CD4-positive, alpha-beta T cell treated with Interleukin-15 for 1 hour (primary cell): ENCODE data around the gene EXOC6B.
"Not testable (repeated sequence)": the region's sequence is repeated elsewhere in the genome, so short reads cannot be mapped to it uniquely, and the experiment has no call there.

Experiments used
- DNase-seq: peaks from one replicate; pipeline ENCODE4 v3.0.0-alpha.2; 2020

EXOC6B gene

GRCh38 chr2:72674982-72675915 lies 150.6 kb downstream of the EXOC6B start:
- no peak for DNase-seq

DNA sequence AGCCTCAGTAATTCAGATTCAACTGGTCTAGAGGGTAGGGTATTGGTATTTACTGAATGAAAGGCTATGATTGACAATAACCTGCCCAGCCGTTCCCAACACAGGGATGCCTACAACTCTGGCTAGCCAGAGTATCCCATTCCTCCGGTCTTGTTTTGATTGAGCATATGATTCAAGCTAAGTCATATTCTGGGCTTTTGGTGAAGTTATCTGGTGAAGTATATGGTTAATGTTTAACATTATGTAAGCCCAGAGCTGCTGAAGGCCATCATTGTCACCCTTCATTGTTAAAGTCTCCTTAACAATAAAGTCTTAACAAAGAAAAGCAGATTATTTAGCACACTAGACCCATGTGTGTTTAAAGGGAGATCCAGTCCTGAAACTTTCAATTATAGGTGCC lies 152.6 kb downstream of the EXOC6B start:
- no peak for DNase-seq

GRCh38 chr2:72669121-72669520 lies 156.7 kb downstream of the EXOC6B start:
- no peak for DNase-seq

- no peak for DNase-seq
These were observed 157.2 kb downstream of the EXOC6B start for GRCh38 chr2:72668647-72669046.

GRCh38 chr2:72665448-72665847 lies 160.4 kb downstream of the EXOC6B start:
- no peak for DNase-seq

DNA sequence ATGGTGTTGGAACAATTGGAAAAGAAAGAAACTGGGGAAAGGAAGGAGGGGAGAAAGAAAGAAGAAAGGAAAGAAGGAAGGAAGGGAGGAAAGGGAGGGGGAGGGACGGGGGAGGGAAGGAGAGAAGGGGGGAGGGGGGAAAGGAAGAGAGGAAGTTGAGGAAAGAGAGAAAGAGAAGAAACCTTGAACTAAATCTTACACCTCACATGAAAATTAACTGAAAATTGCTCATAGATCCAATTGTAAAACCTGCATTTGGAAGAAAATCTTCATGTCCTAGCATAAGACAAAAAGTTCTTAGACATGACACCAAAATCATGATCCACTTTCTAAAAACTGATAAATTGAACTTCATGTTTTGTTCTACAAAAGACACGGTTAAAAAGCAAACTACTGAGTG lies 163.8 kb downstream of the EXOC6B start:
- no peak for DNase-seq

DNA sequence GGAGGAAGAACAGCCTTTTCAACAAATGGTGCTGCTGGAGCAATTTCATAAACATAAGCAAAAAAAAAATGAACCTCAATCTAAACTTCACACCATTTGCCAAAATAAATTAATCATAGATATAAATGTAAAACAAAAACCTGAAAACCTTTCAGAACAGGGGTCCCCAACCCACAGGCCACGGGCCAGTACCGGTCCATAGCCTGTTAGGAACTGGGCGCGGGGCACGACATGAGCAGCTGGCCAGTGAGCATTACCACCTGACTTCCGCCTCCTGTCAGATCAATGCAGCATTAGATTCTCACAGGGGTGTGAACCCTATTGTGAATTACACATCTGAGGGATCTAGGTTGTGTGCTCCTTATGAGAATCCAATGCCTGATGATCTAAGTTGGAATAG lies 176.0 kb downstream of the EXOC6B start:
- no peak for DNase-seq

GRCh38 chr2:72641221-72641620 lies 184.6 kb downstream of the EXOC6B start:
- DNase-seq: not testable (repeated sequence)

GRCh38 chr2:72638600-72639211 lies 187.1 kb downstream of the EXOC6B start:
- DNase-seq: no peak

DNA sequence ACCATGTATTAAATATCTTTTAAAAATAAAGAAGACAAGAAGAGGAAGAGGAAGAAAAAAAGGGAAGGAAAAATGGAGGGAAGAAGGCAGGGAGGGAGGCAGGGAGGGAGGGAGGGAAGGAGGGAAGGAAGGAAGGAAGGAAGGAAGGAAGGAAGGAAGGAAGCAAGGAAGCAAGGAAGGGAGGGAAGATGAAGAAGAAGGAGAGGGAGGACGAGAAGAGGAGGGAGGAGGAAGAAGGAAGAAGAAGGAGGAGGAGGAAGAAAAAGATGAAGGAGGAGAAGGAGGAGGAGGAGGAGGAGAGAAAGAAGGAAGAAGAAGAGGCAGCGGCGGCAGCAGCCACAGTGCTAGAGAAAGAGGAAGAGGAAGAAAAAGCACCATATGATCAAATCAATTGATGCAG lies 189.6 kb downstream of the EXOC6B start:
- no peak for DNase-seq

- DNase-seq: no peak
These were observed 195.1 kb downstream of the EXOC6B start for GRCh38 chr2:72630767-72631166.

- no peak for DNase-seq
These were observed 196.8 kb downstream of the EXOC6B start for GRCh38 chr2:72629062-72629461.

DNA sequence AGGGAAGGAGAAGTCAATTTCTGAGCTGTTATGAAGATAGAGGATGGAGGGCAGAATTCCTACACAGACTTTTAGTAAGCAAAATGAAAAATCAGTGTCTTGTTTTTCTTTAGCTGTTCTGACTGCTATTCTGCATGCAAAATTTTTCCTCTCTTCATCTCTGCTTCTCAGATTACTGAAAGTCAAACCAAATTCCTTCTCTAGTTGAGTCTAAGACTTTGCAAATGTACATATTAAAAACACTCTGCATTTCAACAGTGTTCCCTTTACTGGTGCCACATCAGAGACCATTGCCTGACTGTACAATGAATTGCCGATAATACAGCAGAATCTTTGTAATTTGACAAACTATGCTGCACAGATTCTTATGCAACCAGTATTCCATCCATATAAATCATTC lies 198.8 kb downstream of the EXOC6B start:
- DNase-seq: no peak

DNA sequence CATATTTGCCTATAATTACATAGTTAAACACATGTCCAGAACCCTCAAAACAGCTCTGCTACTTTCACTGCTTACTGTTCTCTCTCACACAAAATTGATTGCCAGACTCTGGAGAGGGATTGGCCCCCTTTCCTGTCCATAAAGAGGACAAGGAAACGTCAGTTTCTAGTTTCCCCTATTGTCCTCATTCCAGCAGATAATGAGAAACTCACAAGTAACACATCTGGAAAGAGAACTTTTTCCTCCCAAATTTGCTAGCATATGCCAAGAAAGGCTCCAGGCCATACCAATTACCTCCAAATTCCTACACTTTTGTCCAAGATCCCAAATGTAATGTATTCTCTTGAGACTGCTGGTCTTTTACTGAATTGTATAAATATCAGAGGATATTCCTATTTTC lies 200.5 kb downstream of the EXOC6B start:
- DNase-seq: no peak

DNA sequence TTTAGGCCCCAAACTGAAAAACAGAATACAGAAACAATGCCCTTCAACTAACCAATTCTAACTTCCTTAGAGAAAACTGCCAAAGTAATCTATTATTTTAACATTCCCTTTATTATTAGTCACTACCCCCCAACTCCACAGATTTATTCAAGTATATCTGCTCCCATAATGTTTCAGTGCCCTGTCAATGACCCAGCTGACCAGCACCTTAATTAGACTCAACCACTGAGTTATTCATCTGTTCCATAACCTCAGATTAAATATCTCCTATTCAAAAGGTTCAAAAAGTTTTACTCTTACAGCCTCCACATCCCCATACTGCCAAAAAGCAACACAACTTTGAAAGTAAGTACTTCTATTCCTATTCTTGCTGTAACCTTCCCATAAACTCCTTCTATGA lies 202.4 kb downstream of the EXOC6B start:
- no peak for DNase-seq

GRCh38 chr2:72619626-72620025 lies 206.2 kb downstream of the EXOC6B start:
- no peak for DNase-seq

DNA sequence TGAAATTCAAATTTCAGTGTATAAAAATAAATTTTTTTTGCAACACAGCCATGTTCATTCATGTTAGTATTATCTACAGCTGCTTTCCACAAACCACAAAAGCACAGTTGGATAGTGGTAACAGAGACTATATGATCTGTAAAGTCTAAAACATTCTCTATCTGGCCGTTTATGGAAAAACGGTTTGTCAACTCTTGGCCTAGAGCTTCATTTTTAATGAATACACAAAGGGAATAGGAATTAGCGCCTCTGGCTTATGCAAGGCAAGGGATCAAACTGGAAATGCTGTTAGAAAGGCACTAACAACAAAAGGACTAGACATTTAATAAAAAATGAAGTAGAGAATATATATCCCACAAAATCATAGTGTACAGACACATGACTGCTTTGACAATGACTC lies 211.9 kb downstream of the EXOC6B start:
- DNase-seq: no peak

GRCh38 chr2:72612614-72613160 lies 213.1 kb downstream of the EXOC6B start:
- DNase-seq: no peak

- DNase-seq: no peak
These were observed 218.6 kb downstream of the EXOC6B start for GRCh38 chr2:72607189-72607588.

- no peak for DNase-seq
These were observed 219.9 kb downstream of the EXOC6B start for GRCh38 chr2:72605836-72606442.

- no peak for DNase-seq
These were observed 221.4 kb downstream of the EXOC6B start for GRCh38 chr2:72604468-72604867.

GRCh38 chr2:72603481-72603880 lies 222.4 kb downstream of the EXOC6B start:
- DNase-seq: no peak

DNA sequence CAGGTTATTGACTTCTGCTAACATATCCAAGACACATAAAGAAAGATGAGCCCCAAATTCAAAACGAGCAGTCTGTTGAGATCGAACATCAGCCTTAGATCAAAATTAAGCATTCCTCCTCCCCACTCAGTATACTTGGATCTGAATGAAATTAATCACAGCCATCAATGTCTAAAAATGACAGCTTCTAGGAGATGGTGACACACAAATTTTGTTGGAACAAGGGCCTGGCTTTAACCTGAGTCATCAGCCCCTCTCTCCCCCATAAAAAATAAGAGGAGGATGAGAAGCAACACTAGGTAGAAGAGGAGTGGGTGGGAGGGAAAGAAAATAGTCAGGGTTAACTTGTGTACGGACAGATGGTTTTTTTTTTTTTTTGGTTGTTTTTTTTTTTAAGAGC lies 223.1 kb downstream of the EXOC6B start:
- no peak for DNase-seq

DNA sequence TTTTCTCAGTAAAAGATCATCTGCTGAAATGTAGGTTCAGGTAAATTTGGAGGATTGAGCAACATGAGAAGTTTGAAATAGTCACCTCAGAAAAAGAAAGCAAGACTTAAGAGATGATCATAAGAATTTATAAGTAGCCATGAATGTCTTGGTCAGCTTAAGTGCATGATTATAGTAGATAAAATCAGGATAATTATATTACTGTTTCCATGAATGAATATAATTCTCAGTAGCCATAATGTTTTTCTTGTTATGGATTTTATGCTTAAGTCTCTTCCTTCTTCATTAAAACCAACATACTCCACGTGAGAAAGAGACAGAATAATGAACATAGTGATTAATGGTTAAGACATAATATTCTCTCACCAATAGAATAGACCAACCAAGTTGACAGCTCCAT lies 223.7 kb downstream of the EXOC6B start:
- no peak for DNase-seq
